ENCODE data around the gene LHX1. TPM values are rescaled to one million over a fixed set of nuclear protein-coding genes. Genes with fewer than 3 reads are reported as not detected.

The LHX1 gene
- total and polyA plus RNA-seq, 4 donors, result not detected

DNA sequence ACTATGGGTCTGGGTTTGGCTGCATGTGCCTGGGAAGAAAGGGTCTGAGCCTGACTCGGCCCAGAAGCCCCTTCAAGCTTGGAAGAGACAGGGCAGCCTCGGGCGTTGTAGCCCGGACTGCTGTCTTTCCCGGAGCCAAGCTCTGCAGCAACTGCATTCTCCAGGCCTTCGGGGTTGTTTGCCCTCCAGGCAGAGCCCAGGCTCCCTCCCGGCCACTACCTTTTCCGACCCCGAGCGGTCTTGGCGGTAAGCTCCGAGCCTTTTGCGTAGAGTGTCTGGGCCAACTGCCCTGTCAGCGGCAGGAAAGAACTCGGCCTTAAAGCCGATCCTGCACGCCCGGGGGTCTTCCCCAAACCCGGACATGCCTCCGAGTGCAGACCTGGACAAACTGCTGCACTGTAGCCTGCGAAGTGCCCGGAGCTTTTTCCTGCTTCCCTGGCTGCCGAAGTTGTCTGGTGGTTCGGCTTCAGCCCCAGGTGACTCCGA is 1.3 kb downstream of the LHX1 start:
- Histone ChIP-seq H3K4me1 (ENCODE audit: control insufficient read depth in 4 of 4, insufficient read depth in 4 of 4, low read length in 3 of 4) (peaks cover 17 to 49% (median 25%) of the 10 kb centered on the region in 4 donors), H3K4me3 (ENCODE audit: low read depth in 1 of 3, low read length in 3 of 3) (no peak overlapping the region), H3K27ac (ENCODE audit: low read depth in 1 of 2, low read length in 2 of 2) (no peak overlapping the region), H3K27me3 (ENCODE audit: control insufficient read depth in 4 of 4, insufficient read depth in 4 of 4, low read length in 3 of 4) (peaks cover 0 to 49% (median 36%) of the 10 kb centered on the region in 4 donors), H3K9ac (ENCODE audit: low read depth in 1 of 2, low read length in 2 of 2) (no peak overlapping the region), H3K36me3 (ENCODE audit: control insufficient read depth in 4 of 4, insufficient read depth in 3 of 4, low read depth in 1 of 4, low read length in 3 of 4) (no peaks in the 10 kb centered on the region), H3K9me3 (ENCODE audit: control insufficient read depth in 4 of 4, low read length in 3 of 4) (peaks cover 0 to 3% (median 0%) of the 10 kb centered on the region in 4 donors)
- no peak for DNase-seq (ENCODE audit: low spot score)
- 4% methylated on average over 25 of the region's 25 CpGs for WGBS
- TF ChIP-seq NR2F2 (IDR thresholded peaks at IDR 0.05) (no peak), FOXA2 (IDR thresholded peaks at IDR 0.05) (no peak), JUND (IDR thresholded peaks at IDR 0.05) (no peak), SP1 (IDR thresholded peaks at IDR 0.05) (no peak), YY1 (IDR thresholded peaks at IDR 0.05) (no peak), RAD21 (IDR thresholded peaks at IDR 0.05) (no peak), FOXA1 (IDR thresholded peaks at IDR 0.05) (no peak), HNF4A (conservative IDR thresholded peaks at IDR 0.05) (no peak), EGR1 (IDR thresholded peaks at IDR 0.05; ENCODE audit: low read depth in 2 of 2) (no peak), HNF4G (IDR thresholded peaks at IDR 0.05) (no peak)
- TF ChIP-seq, protein P1, sequence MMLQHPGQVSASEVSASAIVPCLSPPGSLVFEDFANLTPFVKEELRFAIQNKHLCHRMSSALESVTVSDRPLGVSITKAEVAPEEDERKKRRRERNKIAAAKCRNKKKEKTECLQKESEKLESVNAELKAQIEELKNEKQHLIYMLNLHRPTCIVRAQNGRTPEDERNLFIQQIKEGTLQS (IDR thresholded peaks at IDR 0.05), result no peak

GRCh38 chr17:36939052-36939801 is 2.0 kb downstream of the LHX1 start:
- no peaks in the 10 kb centered on the region for H3K36me3 ChIP-seq (ENCODE audit: control insufficient read depth in 4 of 4, insufficient read depth in 3 of 4, low read depth in 1 of 4, low read length in 3 of 4)
- WGBS, result 10% methylated on average over 43 of the region's 43 CpGs
- H3K27ac ChIP-seq (ENCODE audit: low read depth in 1 of 2, low read length in 2 of 2), result no peak overlapping the region
- H3K9me3 ChIP-seq (ENCODE audit: control insufficient read depth in 4 of 4, low read length in 3 of 4), result peaks cover 0 to 3% (median 0%) of the 10 kb centered on the region in 4 donors
- no peak overlapping the region for H3K9ac ChIP-seq (ENCODE audit: low read depth in 1 of 2, low read length in 2 of 2)
- H3K4me1 ChIP-seq (ENCODE audit: control insufficient read depth in 4 of 4, insufficient read depth in 4 of 4, low read length in 3 of 4), result peaks cover 15 to 43% (median 23%) of the 10 kb centered on the region in 4 donors
- TF ChIP-seq, protein P1 (IDR thresholded peaks at IDR 0.05), result no peak
- TF ChIP-seq ZBTB33 (IDR thresholded peaks at IDR 0.05) (no peak), RXRA (IDR thresholded peaks at IDR 0.05) (no peak)
- peaks cover 0 to 45% (median 33%) of the 10 kb centered on the region in 4 donors for H3K27me3 ChIP-seq (ENCODE audit: control insufficient read depth in 4 of 4, insufficient read depth in 4 of 4, low read length in 3 of 4)
- DNase-seq (ENCODE audit: low spot score), result no peak
- H3K4me3 ChIP-seq (ENCODE audit: low read depth in 1 of 3, low read length in 3 of 3), result no peak overlapping the region

DNA sequence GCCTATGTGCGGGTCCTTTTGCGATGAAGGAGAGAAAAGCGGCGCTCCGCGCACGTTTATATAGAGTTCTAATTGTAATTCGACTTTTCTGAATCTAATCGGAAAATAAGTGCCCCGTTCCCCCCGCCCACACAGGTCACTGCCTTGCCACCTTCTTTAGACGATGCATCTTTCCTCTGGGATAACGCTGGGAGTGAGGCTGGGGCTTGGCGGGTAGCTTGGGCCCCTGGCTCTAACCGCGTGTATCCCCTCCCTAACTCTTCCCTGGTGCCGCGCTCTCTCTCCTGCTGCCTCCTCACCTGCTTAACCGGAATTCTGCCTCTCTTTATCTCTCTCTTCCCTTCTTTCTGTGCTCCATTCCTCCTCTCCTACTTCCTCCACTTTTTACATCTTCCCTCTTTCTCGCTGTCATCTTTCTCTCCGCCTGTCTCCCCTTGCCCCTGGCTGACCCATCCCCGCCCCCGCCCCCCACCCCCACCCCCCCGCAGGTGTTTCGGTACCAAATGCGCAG is 2.6 kb downstream of the LHX1 start:
- H3K4me3 ChIP-seq (ENCODE audit: low read depth in 1 of 3, low read length in 3 of 3), result no peak overlapping the region
- no peak overlapping the region for H3K27ac ChIP-seq (ENCODE audit: low read depth in 1 of 2, low read length in 2 of 2)
- H3K4me1 ChIP-seq (ENCODE audit: control insufficient read depth in 4 of 4, insufficient read depth in 4 of 4, low read length in 3 of 4), result peaks cover 13 to 37% (median 20%) of the 10 kb centered on the region in 4 donors
- no peak for TF ChIP-seq HNF4A (conservative IDR thresholded peaks at IDR 0.05)
- no peak for TF ChIP-seq JUND (IDR thresholded peaks at IDR 0.05)
- no peak overlapping the region for H3K9ac ChIP-seq (ENCODE audit: low read depth in 1 of 2, low read length in 2 of 2)
- peaks cover 0 to 3% (median 0%) of the 10 kb centered on the region in 4 donors for H3K9me3 ChIP-seq (ENCODE audit: control insufficient read depth in 4 of 4, low read length in 3 of 4)
- H3K27me3 ChIP-seq (ENCODE audit: control insufficient read depth in 4 of 4, insufficient read depth in 4 of 4, low read length in 3 of 4), result peaks cover 0 to 45% (median 32%) of the 10 kb centered on the region in 4 donors
- WGBS, result 7% methylated on average over 26 of the region's 26 CpGs
- no peaks in the 10 kb centered on the region for H3K36me3 ChIP-seq (ENCODE audit: control insufficient read depth in 4 of 4, insufficient read depth in 3 of 4, low read depth in 1 of 4, low read length in 3 of 4)
- no peak for DNase-seq (ENCODE audit: low spot score)
